ENCODE measurements around the gene LMBRD2. TPM values are rescaled to one million over a fixed set of nuclear protein-coding genes. Genes with fewer than 3 reads are reported as not detected.

The LMBRD2 gene
- total and polyA plus RNA-seq, 2 of the 8 experiments (the other 6 are each of a cell fraction or from before 2014, with no cell fraction given), result 1.1 to 4.1 TPM

DNA sequence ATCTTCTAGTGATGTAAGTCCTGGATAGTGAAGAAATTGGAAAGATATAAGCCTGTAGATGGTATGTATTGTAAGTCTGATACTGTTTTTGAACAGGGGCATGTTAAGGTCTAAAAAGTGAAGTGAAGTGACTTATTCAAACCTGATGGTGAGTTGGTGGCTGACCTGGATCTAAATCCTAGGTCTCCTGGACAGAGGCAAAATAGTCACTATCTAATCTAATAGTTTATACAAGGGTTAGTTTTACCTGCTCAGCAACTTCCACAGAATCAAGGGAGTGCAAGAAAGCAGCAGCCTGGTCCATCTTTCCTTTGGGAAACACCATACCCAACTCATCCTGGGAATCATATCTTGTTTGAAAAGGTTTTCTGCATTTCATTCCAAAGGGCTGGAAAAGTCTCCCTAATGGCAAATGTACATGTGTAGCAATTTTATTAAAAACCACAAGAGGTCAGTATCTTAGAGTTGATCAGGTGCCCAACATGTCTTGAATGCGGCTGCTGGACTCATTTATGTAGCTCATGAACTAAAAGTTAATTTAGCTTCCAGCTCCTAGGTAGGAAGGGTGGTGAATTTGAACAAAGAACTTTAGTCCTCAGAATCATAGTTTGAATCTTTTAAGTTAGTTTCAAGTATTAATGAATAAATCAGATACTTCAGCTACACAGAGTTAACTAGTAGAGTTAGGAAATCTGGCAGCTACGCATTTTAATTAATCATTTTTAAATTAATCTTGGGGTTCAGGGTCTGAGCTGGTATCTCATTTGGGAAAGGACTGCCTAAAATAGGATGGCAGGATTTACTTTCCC lies 26.2 kb upstream of the LMBRD2 start:
- H3K27ac ChIP-seq (ENCODE audit: low read depth, low read length), result no peak overlapping the region
- no peak overlapping the region for H3K4me3 ChIP-seq (ENCODE audit: extremely low read depth in 1 of 4, insufficient read depth in 2 of 4, low read depth in 3 of 4, low read length in 4 of 4)
- ChIA-PET POLR2A (ENCODE audit: partially characterized antibody) (no interaction called here), CTCF (ENCODE audit: partially characterized antibody) (interaction anchor here (0.5 to 1.8 kb wide), 18 partner anchors 8 to 853 kb away, joined by 3 to 6 read pairs (median 3); no protein-coding TSS in a partner anchor)
- no peak overlapping the region for H2AK5ac ChIP-seq (ENCODE audit: low read depth, low read length)
- FAIRE-seq (no peak), DNase-seq (ENCODE audit: low read depth in 1 of 2, low spot score in 2 of 2) (no peak)
- no peak overlapping the region for H2BK5ac ChIP-seq (ENCODE audit: low read depth, low read length)
- no peak overlapping the region for H3K14ac ChIP-seq (ENCODE audit: insufficient read length)
- no peak overlapping the region for H3K4ac ChIP-seq (replicated peaks; ENCODE audit: insufficient read length, low read depth, low read length)
- no peaks in the 10 kb centered on the region for H3K4me1 ChIP-seq (replicated peaks in 1 of 4; ENCODE audit: control insufficient read depth in 3 of 4, insufficient read depth in 4 of 4, low read length in 3 of 4)
- H2BK120ac ChIP-seq (replicated peaks; ENCODE audit: low read depth, low read length), result no peak overlapping the region
- H2AFZ ChIP-seq (ENCODE audit: low read length), result no peak overlapping the region
- no peaks in the 10 kb centered on the region for H3K9me3 ChIP-seq (ENCODE audit: insufficient read depth in 2 of 2, low read depth in 1 of 2, low read length in 1 of 2)
- no peak overlapping the region for H3K18ac ChIP-seq (ENCODE audit: extremely low read depth, low read length)
- H4K8ac ChIP-seq (ENCODE audit: extremely low read depth, insufficient read depth, low read length), result no peak overlapping the region
- no peak overlapping the region for H3K23ac ChIP-seq (ENCODE audit: insufficient read length)
- no peak overlapping the region for H4K91ac ChIP-seq (replicated peaks; ENCODE audit: insufficient read length, low read length)
- no peaks in the 10 kb centered on the region for H3K23me2 ChIP-seq (ENCODE audit: low read depth, low read length)
- peaks cover 0 to 3% (median 0%) of the 10 kb centered on the region in 4 experiments; a peak in 1 of 7 replicates for H3K27me3 ChIP-seq (replicated peaks in 1 of 4; ENCODE audit: control insufficient read depth in 3 of 4, extremely low read depth in 1 of 4, insufficient read depth in 3 of 4, low read length in 3 of 4)
- 98% methylated on average over 2 of the region's 2 CpGs; no CpG with 5 or more reads in 1 of the 2 experiments for WGBS, 2 experiments (ENCODE audit: extremely low coverage in 1 of 2, insufficient coverage in 1 of 2, insufficient read length in 1 of 2, insufficient replicate concordance in 2 of 2, low coverage in 1 of 2, low lambda C conversion rate in 2 of 2, missing lambda C conversion rate in 1 of 2)
- H2BK20ac ChIP-seq (ENCODE audit: low read length), result no peak overlapping the region
- H3K36me3 ChIP-seq (ENCODE audit: control insufficient read depth in 2 of 4, insufficient read depth in 4 of 4, low read length in 3 of 4), result peaks cover 8 to 71% (median 32%) of the 10 kb centered on the region in 4 experiments
- H2BK12ac ChIP-seq (ENCODE audit: low read depth, low read length), result no peak overlapping the region
- H3K9ac ChIP-seq (replicated peaks in 1 of 4; ENCODE audit: extremely low read depth in 1 of 4, low read depth in 3 of 4, low read length in 3 of 4), result no peak overlapping the region
- H4K20me1 ChIP-seq (replicated peaks in 1 of 2; ENCODE audit: control insufficient read depth in 1 of 2, insufficient read depth in 2 of 2, low read length in 2 of 2), result no peaks in the 10 kb centered on the region
- H3K56ac ChIP-seq (replicated peaks; ENCODE audit: insufficient read length, low read depth, low read length), result no peak overlapping the region
- H3K79me1 ChIP-seq (ENCODE audit: low read depth, low read length), result no peaks in the 10 kb centered on the region
- H4K5ac ChIP-seq (ENCODE audit: insufficient read length, low read depth, low read length), result no peak overlapping the region
- no peaks in the 10 kb centered on the region for H3K79me2 ChIP-seq (ENCODE audit: control insufficient read depth in 1 of 2, insufficient read depth in 2 of 2, low read length in 2 of 2)
- no peak overlapping the region for H3K4me2 ChIP-seq (ENCODE audit: insufficient read depth in 1 of 2, low read depth in 2 of 2, low read length in 2 of 2)
- H2BK15ac ChIP-seq (ENCODE audit: low read length), result no peak overlapping the region
- TF ChIP-seq, protein P1, sequence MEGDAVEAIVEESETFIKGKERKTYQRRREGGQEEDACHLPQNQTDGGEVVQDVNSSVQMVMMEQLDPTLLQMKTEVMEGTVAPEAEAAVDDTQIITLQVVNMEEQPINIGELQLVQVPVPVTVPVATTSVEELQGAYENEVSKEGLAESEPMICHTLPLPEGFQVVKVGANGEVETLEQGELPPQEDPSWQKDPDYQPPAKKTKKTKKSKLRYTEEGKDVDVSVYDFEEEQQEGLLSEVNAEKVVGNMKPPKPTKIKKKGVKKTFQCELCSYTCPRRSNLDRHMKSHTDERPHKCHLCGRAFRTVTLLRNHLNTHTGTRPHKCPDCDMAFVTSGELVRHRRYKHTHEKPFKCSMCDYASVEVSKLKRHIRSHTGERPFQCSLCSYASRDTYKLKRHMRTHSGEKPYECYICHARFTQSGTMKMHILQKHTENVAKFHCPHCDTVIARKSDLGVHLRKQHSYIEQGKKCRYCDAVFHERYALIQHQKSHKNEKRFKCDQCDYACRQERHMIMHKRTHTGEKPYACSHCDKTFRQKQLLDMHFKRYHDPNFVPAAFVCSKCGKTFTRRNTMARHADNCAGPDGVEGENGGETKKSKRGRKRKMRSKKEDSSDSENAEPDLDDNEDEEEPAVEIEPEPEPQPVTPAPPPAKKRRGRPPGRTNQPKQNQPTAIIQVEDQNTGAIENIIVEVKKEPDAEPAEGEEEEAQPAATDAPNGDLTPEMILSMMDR (IDR thresholded peaks at IDR 0.05; ENCODE audit: control extremely low read depth in 1 of 3, insufficient read depth in 1 of 3, low read depth in 1 of 3, low read length in 3 of 3), result peak in 1 of 3 experiments; percentile 16; a peak in 1 of 4 replicates
- no peak for TF ChIP-seq TBP (IDR thresholded peaks at IDR 0.05; ENCODE audit: low read depth, low read length)
- peak; percentile 15 to 17; a peak in 2 of 4 replicates for TF ChIP-seq RAD21 (IDR thresholded peaks at IDR 0.05 in 1 of 2, conservative IDR thresholded peaks at IDR 0.05 in 1 of 2; ENCODE audit: low read depth in 2 of 2, low read length in 2 of 2)
- TF ChIP-seq, protein P2, sequence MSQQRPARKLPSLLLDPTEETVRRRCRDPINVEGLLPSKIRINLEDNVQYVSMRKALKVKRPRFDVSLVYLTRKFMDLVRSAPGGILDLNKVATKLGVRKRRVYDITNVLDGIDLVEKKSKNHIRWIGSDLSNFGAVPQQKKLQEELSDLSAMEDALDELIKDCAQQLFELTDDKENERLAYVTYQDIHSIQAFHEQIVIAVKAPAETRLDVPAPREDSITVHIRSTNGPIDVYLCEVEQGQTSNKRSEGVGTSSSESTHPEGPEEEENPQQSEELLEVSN (IDR thresholded peaks at IDR 0.05), result no peak
- TF ChIP-seq, protein P3, sequence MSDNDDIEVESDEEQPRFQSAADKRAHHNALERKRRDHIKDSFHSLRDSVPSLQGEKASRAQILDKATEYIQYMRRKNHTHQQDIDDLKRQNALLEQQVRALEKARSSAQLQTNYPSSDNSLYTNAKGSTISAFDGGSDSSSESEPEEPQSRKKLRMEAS (IDR thresholded peaks at IDR 0.05), result no peak
- TF ChIP-seq RXRA (IDR thresholded peaks at IDR 0.05; ENCODE audit: insufficient read depth, low read depth, low read length), result no peak

Measured in H1 (cell line).